ENCODE measurements around the gene PANK4.

Gene PANK4

DNA sequence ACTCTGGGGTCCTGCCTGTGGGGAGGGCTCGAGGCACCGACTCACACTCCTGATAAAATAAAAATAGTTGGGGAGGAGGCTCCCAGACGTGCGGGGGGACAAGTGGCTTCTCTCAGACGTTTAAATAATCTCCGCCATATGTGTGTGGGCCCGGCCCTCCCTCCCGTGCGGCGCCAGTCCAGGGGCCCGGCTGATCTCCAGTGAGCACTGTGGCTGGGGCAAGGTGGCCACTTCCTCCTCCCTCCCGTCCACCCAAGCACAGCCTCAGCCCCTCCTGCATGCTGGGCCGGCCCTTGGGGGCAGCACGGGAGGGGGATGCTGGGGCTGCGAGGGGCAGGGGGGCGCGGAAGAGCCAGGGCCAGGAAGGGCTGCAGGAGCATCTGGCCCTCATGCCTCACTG is 54.3 kb downstream of the PANK4 start:
- H3K27me3 Mint-ChIP-seq = no peaks in the 10 kb centered on the region
- H3K27ac Mint-ChIP-seq = no peak overlapping the region

DNA sequence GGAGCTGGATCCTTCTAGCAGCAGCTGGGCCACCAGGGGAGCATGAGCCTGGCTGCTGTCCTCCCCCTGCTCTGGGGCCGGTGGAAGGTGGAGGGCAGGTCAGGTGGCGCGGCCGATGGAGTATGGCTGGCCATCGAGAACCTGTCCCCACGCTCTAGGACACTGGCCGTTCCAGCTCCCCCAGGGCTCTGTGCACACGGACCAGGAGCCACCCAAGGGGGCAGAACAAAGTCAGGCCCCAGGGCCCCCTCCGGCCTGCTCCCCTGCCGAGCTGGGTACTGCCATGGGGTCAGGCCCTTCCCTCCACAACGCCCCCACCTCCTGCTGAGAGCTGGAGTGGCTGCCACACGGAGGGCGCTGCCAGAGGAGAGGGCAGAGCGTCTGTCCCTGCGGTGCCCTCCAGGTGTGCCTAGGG is 54.8 kb downstream of the PANK4 start:
- no peaks in the 10 kb centered on the region for H3K36me3 Mint-ChIP-seq
- no peaks in the 10 kb centered on the region for H3K27me3 Mint-ChIP-seq
- H3K27ac Mint-ChIP-seq = no peak overlapping the region
- H3K4me3 Mint-ChIP-seq = no peak overlapping the region
- H3K4me1 Mint-ChIP-seq (ENCODE audit: low read depth) = peaks cover under 1% of the 10 kb centered on the region
- no peaks in the 10 kb centered on the region for H3K9me3 Mint-ChIP-seq (ENCODE audit: low read depth)

More for the DNA sequence above, 54.3 kb downstream of the PANK4 start:
- H3K36me3 Mint-ChIP-seq = no peaks in the 10 kb centered on the region
- H3K4me3 Mint-ChIP-seq = no peak overlapping the region
- H3K4me1 Mint-ChIP-seq (ENCODE audit: low read depth) = no peaks in the 10 kb centered on the region
- H3K9me3 Mint-ChIP-seq (ENCODE audit: low read depth) = no peaks in the 10 kb centered on the region

DNA sequence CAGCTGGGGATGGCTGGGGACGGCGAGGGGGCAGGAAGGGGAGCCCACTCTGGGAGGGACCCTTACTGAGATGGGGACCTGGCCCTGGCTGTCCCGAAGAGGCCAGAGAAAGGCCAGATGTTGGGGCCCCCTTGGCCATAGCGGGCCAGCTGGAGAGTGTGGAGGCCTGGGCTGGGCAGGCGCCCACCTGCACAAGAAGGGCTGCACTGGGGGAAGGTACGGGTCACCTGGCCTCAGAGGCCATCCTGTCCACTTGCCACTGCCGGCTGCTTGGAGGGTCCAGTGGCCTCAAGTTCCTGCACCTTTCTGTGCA is 55.3 kb downstream of the PANK4 start:
- H3K27ac Mint-ChIP-seq = no peak overlapping the region
- H3K27me3 Mint-ChIP-seq = no peaks in the 10 kb centered on the region
- H3K4me3 Mint-ChIP-seq = no peak overlapping the region
- H3K9me3 Mint-ChIP-seq (ENCODE audit: low read depth) = no peaks in the 10 kb centered on the region
- no peaks in the 10 kb centered on the region for H3K36me3 Mint-ChIP-seq
- peaks cover 1% of the 10 kb centered on the region for H3K4me1 Mint-ChIP-seq (ENCODE audit: low read depth)

DNA sequence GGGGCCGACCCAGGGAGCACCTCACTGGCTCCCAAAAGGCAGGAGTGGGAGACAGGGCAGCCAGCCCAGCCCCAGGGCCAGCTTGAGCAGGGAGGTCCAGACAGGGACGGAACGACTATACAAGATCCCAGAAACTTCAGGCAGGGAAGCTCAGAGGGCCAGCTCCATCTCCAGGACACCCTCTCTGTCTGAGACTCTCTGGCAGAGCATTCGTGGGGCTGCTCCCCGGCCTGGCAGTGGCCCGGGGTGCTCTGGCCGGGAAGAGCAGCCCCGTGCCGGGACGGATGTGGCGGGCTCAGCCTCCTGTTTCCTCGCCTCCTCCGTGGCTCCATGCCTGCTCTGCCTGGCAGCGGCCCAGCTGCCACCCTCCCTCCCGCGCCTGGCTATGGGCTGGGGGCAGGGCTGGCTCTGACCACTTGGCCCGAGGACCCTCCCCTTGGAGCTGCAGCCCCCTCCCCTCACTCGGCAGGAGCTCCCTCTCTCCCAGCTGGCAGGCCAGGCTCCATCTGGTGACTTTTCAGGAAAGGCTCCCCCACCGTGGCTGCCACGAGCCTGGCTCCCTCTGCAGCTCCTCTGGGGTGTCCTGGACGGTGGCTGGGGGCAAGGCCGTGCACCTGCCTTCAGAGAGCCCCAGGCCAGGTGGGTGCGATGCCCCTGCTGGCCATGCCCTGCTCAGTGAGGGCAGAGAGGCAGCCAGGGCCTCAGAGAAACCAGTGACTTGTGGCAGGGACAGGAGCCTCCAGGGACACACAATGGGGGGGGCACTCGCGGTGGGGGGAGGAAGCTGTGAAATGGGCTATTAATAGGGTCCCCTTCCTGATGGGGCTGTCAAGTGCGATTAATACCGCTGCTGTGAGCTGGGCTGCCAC is 55.9 kb downstream of the PANK4 start:
- H3K4me3 Mint-ChIP-seq = no peak overlapping the region
- no peaks in the 10 kb centered on the region for H3K9me3 Mint-ChIP-seq (ENCODE audit: low read depth)
- H3K36me3 Mint-ChIP-seq = no peaks in the 10 kb centered on the region
- no peaks in the 10 kb centered on the region for H3K27me3 Mint-ChIP-seq
- H3K4me1 Mint-ChIP-seq (ENCODE audit: low read depth) = peaks cover 1% of the 10 kb centered on the region
- H3K27ac Mint-ChIP-seq = no peak overlapping the region

DNA sequence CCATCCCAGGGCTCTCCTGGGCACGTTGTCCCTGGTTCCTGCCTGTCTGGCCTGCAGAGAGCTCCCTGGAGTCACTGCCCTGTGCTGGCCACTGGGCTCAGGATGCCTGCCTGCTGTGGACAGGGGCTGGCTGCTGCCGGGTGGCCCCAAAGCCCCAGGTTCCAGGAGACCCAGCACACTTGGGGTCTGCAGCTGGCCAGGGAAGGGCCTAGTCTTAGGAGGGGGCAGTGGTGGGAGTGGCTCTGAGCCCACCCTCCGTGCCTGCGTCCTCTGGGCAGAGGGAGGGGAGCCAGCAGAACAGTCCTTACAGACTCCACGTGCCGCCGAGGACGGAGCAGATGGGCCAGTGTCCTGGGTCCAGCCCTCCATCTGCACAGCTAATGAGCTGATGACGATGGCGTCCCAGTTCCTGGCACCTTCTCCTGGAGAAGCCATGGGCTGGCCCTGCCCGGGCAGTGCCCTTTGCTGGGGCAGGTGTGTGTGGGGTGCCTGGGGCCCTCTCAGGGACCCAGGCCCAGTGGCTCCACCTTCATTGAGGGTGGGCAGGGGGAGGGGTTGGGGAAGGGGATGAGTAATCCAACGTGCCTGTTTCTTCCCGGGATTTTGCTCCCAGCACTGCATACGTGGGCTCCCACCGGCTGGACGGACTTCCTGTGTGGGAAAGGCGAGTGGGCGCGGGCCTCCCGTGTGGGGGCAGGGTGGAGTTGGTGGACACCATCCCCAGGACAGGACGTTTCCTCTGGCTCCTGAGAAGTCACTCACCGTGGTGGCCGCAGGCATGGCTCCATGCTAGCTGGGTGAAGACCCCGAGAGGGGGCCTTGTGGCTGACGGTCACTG is 57.1 kb downstream of the PANK4 start:
- Mint-ChIP-seq H3K36me3 (no peaks in the 10 kb centered on the region), H3K27ac (no peak overlapping the region), H3K4me3 (no peak overlapping the region), H3K27me3 (no peaks in the 10 kb centered on the region), H3K9me3 (ENCODE audit: low read depth) (no peaks in the 10 kb centered on the region), H3K4me1 (ENCODE audit: low read depth) (peaks cover 1% of the 10 kb centered on the region)

DNA sequence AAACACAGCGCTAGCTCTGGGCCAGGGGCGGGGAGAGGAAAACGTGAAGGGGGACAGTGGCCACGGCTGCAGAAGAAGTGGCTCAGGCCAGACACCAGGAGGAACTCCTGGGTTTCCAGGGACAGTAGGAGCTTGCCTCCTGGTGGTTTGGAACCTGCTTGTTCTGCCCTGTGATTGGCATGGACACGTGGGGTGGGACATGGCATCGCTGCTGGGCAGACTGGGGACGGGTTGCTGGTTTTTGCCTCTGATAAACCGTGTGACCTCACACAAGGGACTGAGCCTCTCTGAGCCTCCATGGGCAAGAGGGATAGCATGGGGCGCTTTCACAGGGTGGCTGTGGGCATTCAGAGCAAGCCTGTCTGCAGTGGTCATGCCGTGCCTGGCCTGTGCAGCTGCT is 57.9 kb downstream of the PANK4 start:
- Mint-ChIP-seq H3K27me3 (no peaks in the 10 kb centered on the region), H3K36me3 (no peaks in the 10 kb centered on the region), H3K27ac (no peak overlapping the region), H3K4me1 (ENCODE audit: low read depth) (peaks cover 1% of the 10 kb centered on the region), H3K4me3 (no peak overlapping the region), H3K9me3 (ENCODE audit: low read depth) (no peaks in the 10 kb centered on the region)

DNA sequence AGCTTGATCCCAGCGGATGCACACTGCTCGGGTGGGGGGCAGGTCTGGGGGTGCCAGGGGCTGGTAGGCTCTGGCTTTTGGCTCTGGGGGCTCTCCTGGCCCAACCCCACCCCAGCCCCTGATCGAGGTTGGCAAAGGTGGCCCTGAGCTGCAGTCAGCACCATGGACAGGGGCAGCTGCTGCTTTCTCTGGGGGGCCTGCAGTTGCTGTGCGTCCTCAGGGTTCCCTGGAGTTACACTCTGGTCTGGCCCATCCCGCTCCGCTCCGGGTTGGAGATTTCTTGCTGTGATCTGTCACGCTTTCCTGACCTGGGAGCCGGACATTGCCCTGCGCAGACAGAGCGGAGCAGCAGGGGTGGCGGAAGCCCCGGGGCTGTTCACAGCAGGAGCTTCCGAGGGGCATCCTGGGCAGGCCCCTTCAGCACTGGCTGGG is 58.3 kb downstream of the PANK4 start:
- peaks cover 1% of the 10 kb centered on the region for H3K4me1 Mint-ChIP-seq (ENCODE audit: low read depth)
- no peak overlapping the region for H3K27ac Mint-ChIP-seq
- H3K36me3 Mint-ChIP-seq = no peaks in the 10 kb centered on the region
- no peak overlapping the region for H3K4me3 Mint-ChIP-seq
- no peaks in the 10 kb centered on the region for H3K9me3 Mint-ChIP-seq (ENCODE audit: low read depth)
- H3K27me3 Mint-ChIP-seq = no peaks in the 10 kb centered on the region

DNA sequence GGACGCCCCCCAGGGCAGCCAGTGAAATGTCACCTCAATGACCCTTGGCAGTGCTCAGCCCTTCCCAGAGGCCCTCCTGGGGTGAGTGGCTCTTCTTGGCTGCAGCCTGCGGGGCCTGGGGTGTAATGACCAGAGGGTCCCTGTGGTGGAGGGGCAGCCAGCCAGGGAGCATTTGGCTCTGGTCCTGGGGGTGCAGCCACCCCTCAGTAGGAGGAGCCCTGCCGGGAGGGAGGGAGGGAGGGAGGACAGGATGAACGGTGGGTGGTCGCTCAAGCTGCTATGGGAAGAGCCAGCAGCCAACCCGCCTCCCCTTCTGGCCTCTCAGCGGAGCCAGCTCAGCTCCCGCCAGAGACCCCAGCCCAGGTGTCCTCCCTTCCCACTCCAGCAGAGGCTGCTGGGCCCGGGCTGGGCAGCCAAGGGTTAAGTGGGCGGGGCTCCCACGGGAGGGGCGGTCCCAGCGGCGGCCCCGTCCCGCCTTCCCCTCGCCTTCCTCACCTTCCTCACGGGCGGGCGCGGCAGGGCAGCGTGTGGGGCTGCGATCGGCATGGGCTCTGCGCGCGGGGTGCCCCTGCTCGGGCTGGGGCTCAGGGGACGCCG is 59.3 kb downstream of the PANK4 start:
- H3K4me3 Mint-ChIP-seq = no peak overlapping the region
- H3K9me3 Mint-ChIP-seq (ENCODE audit: low read depth) = no peaks in the 10 kb centered on the region
- no peak overlapping the region for H3K27ac Mint-ChIP-seq
- peaks cover 1% of the 10 kb centered on the region for H3K4me1 Mint-ChIP-seq (ENCODE audit: low read depth)
- H3K27me3 Mint-ChIP-seq = peaks cover 1% of the 10 kb centered on the region
- H3K36me3 Mint-ChIP-seq = no peaks in the 10 kb centered on the region

DNA sequence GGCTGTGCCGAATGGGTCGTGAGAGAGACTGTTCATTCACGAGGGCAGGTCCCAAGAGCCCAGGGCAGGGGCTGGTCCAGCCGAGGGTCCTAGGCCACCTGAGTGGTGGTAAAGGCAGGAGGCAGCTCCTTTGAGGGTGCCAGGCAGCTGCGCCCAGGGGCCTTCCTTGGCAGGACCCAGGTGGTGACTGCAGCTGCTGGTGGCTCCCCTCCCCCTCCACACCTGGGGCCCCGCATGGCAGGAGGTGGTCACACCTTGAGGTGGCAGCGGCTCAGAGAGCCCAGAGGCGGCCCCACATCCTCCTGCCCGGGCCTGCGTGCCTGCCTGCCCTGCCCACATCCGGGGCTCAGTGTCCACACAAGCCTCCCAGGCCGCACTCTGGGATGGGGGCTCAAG is 60.1 kb downstream of the PANK4 start:
- Mint-ChIP-seq H3K4me3 (no peak overlapping the region), H3K36me3 (no peaks in the 10 kb centered on the region), H3K27me3 (peaks cover 1% of the 10 kb centered on the region), H3K27ac (no peak overlapping the region), H3K4me1 (ENCODE audit: low read depth) (peaks cover 1% of the 10 kb centered on the region), H3K9me3 (ENCODE audit: low read depth) (no peaks in the 10 kb centered on the region)

DNA sequence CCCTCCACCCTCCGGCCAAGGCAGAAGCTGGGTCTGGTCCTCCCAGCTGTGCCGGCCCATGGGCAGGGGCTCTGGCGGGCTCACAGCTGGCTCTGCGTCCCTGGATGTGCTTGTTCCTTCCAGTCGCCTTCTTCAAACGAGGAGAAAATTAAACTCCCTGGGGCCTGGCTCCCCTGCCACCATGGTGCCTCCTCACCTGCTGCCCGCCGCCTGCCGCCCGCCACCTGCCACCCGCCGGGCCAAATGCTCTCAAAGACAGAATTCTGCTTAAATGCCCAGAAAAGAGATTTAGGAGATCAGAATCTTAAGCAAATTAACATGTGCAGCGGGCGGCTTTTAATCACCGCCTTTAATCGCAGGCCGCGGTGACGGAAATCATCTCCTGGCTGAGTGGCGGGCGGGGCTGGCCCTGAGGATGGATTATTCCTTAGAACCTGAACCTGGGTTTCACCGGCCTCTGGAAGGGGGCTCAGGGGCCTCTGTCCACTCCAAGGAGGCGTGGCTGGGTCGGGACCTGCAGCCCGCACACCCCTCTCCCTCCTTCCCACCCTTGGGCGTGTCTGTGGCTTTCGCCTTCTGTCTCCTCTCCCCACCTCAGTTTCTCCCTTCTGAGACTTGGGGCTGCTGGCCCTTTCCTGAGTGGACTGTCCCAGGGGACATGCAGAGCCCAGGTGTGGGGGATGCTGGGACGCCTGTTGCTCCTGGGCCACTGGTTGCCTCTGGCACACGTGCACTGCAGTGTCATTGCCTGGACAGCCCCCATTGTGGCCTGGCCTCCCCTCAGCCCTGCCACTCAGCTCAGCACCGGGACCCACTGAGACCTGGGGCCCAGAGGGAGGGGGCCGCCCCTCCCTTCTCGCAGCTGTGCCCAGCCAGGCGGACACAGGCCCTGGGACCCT is 60.8 kb downstream of the PANK4 start:
- Mint-ChIP-seq H3K4me1 (ENCODE audit: low read depth) (peaks cover 1% of the 10 kb centered on the region), H3K27me3 (peaks cover 1% of the 10 kb centered on the region), H3K4me3 (no peak overlapping the region), H3K27ac (no peak overlapping the region), H3K36me3 (no peaks in the 10 kb centered on the region), H3K9me3 (ENCODE audit: low read depth) (no peaks in the 10 kb centered on the region)

DNA sequence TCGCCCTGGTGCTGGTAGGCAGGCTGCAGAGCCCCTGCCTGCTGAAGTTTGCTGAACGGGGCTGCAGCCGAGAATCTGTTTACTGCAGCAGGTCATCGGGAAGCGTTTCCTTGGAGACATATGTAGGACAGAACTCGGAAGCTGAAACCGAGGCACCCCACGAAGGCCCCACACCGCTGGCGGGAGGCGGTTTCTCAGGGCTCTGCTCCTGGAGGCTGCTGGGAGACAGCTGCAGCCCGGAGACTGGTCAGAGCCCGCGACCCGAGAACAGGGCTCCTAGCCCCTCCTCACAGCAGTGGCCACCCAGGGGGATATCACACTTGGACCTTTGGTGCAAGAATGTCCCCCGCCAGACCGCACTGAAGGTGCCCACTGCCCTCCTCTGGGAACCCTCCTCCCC is 63.0 kb downstream of the PANK4 start:
- Mint-ChIP-seq H3K27ac (no peak overlapping the region), H3K4me3 (no peak overlapping the region), H3K36me3 (no peaks in the 10 kb centered on the region), H3K27me3 (peaks cover 1% of the 10 kb centered on the region), H3K4me1 (ENCODE audit: low read depth) (peaks cover 1% of the 10 kb centered on the region), H3K9me3 (ENCODE audit: low read depth) (no peaks in the 10 kb centered on the region)

DNA sequence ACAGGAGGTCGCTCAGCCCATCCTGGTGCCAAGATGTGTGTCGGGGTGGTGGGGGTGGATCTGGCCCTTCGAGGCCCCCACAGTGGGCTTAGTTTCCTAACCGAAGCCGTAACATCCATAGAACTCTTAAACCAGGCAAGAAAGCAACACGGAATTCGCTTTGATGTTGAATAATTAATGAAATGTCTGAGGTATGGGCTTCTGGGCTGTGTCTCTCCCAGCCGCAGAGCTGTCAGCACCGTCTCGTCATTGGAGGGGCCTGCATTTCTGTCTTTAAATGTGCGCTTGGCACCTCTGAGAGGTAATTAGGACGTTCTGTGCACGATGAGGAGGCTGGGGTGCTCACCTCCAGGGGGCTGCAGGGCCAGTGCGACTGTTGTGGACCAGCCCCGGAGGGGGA is 63.6 kb downstream of the PANK4 start:
- Mint-ChIP-seq H3K27me3 (peaks cover 1% of the 10 kb centered on the region), H3K27ac (no peak overlapping the region), H3K4me3 (no peak overlapping the region), H3K9me3 (ENCODE audit: low read depth) (no peaks in the 10 kb centered on the region), H3K36me3 (no peaks in the 10 kb centered on the region), H3K4me1 (ENCODE audit: low read depth) (peaks cover 1% of the 10 kb centered on the region)

DNA sequence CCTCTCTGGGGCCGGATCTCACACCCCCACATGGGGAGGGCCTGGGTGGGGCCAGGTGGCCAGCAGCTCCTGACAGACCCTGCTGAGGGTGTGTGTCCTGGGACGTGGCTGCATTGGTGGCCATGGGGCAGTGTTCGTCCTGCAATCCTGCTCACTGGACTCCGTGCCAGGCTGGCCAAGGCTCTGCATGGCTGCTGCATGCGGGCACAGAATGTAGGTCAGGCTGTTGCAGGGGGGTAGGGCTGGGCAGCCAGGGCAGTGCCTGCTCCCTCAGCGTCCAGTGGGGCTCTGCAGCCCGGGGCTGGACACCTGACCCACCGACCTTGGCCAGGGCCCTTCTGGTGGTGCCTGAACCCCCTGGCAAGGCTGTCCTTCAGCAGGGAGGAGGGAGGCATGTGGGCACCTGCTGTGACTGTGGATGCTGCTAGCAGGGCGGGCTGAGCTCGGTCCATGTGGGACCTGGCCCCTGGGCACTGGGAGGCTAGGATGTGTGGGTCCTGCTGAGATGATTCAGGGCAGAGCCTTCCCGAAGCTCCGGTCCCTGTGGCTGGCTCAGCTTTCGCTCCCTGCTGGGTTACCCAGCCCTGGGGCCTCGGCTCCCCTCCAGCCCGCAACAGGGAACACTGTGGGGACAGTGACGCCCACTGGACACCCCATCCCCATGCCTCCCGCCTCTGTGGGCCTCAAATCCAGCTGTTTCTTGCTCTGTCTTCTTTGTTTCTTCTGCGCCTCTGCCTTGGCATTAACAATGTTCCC is 65.2 kb downstream of the PANK4 start:
- H3K9me3 Mint-ChIP-seq (ENCODE audit: low read depth) = no peaks in the 10 kb centered on the region
- H3K27ac Mint-ChIP-seq = no peak overlapping the region
- H3K36me3 Mint-ChIP-seq = no peaks in the 10 kb centered on the region
- H3K4me1 Mint-ChIP-seq (ENCODE audit: low read depth) = no peaks in the 10 kb centered on the region
- no peak overlapping the region for H3K4me3 Mint-ChIP-seq
- H3K27me3 Mint-ChIP-seq = peaks cover 1% of the 10 kb centered on the region

DNA sequence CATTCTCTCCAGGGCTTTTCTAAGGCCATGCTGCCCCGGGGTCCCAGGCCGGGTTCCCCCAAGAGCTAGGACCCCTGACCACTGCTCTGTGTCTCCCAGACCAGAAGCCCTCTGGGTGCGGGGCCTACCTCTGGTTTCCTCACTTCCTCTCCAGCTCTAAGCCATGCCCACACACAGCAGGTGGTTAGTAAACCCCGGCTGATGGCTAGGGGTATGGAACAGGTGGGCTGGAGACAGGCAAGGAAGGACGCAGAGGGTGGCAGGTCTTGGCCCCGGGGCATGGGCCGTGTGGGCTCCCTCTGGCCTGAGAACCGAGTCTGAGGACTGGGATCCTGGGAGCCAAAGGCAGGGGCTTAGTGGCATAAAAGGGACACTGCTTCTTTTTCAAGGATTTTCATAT is 66.2 kb downstream of the PANK4 start:
- H3K4me3 Mint-ChIP-seq = no peak overlapping the region
- H3K27ac Mint-ChIP-seq = no peak overlapping the region
- no peaks in the 10 kb centered on the region for H3K9me3 Mint-ChIP-seq (ENCODE audit: low read depth)
- no peaks in the 10 kb centered on the region for H3K4me1 Mint-ChIP-seq (ENCODE audit: low read depth)
- no peaks in the 10 kb centered on the region for H3K36me3 Mint-ChIP-seq
- peaks cover 1% of the 10 kb centered on the region for H3K27me3 Mint-ChIP-seq
